Panc1 (cell line): ENCODE measurements around the gene OR14C36.

Experiments
- POLR2AphosphoS5 ChIP-seq: IDR thresholded peaks from 2 replicates; pipeline ENCODE4 v1.6.1; 2012; ENCODE audit warnings: mild to moderate bottlenecking, low read depth, low read length, moderate library complexity
- TCF7L2 ChIP-seq: IDR thresholded peaks from 2 replicates; pipeline ENCODE4 v1.6.1; 2011; ENCODE audit warnings: mild to moderate bottlenecking, low read depth, low read length, inconsistent platforms
- TF ChIP-seq, protein P1 (sequence below): fragments of 450-650 bp; IDR thresholded peaks from 2 replicates; pipeline ENCODE4 v1.5.1; 2017; ENCODE audit warnings: mild to moderate bottlenecking

DNA sequence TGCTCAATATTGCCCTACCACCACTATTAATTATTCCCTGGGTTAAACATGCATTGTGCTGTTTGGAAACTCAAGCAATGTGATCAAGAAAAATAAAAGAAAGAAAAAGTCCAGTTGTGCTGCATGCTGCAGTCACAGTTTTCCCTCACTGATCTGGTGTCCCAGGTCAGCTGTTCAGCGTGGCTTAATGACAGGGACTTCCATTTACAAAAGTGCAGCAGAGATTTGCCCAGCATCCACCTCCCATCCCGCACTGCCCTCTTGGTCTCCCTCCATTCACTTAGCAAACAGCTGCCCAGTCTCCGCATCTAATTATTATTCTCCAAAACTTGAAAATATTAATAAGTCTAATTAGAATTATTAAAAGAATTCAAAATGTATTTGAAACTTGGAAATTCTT, 10.8 kb downstream of the OR14C36 start:
- TF ChIP-seq, protein P1, sequence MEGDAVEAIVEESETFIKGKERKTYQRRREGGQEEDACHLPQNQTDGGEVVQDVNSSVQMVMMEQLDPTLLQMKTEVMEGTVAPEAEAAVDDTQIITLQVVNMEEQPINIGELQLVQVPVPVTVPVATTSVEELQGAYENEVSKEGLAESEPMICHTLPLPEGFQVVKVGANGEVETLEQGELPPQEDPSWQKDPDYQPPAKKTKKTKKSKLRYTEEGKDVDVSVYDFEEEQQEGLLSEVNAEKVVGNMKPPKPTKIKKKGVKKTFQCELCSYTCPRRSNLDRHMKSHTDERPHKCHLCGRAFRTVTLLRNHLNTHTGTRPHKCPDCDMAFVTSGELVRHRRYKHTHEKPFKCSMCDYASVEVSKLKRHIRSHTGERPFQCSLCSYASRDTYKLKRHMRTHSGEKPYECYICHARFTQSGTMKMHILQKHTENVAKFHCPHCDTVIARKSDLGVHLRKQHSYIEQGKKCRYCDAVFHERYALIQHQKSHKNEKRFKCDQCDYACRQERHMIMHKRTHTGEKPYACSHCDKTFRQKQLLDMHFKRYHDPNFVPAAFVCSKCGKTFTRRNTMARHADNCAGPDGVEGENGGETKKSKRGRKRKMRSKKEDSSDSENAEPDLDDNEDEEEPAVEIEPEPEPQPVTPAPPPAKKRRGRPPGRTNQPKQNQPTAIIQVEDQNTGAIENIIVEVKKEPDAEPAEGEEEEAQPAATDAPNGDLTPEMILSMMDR, result no peak
- TF ChIP-seq TCF7L2, result no peak
- TF ChIP-seq POLR2AphosphoS5, result no peak
